Tibial artery (tissue), 4 donors: Measurements from ENCODE around the gene COX6B2.

Experiments used
- DNase-seq, 2 donors: peaks; one replicate each; pipeline ENCODE4 v3.0.0-alpha.2; 2019
- H3K27ac ChIP-seq, 2 donors: fragments of 200-600 bp; sonication (generic) in 1 of 2; 1 replicate in 1 of 2; 2 replicates in 1 of 2; pipeline ENCODE4 v1.5.1; 2018 to 2019; ENCODE audit warnings: mild to moderate bottlenecking in 1 of 2
- H3K27me3 ChIP-seq, 2 donors: fragments of 200-600 bp; sonication (generic) in 1 of 2; one replicate each; pipeline versions ENCODE4 v1.5.1 to v1.6.0; 2016 to 2019
- H3K36me3 ChIP-seq, 3 donors: fragments of 200-600 bp; sonication (generic) in 2 of 3; one replicate each; pipeline ENCODE4 v1.5.1; 2016 to 2019; ENCODE audit warnings: mild to moderate bottlenecking in 2 of 3
- H3K4me1 ChIP-seq, 4 donors: fragments of 200-600 bp; sonication (generic) in 2 of 4; 1 replicate in 3 of 4; 2 replicates in 1 of 4; pipeline ENCODE4 v1.5.1; 2016 to 2019
- H3K4me3 ChIP-seq, 2 donors: fragments of 200-600 bp; sonication (generic) in 1 of 2; 1 replicate in 1 of 2; 2 replicates in 1 of 2; pipeline ENCODE4 v1.5.1; 2018 to 2019; ENCODE audit warnings: mild to moderate bottlenecking in 2 of 2
- H3K9me3 ChIP-seq, 3 donors: fragments of 200-600 bp; sonication (generic) in 1 of 3; one replicate each; pipeline ENCODE4 v1.5.1; 2016 to 2019
- CTCF ChIP-seq, 2 experiments: fragments of 200-600 bp in 1 of 2; fragments of 450-650 bp in 1 of 2; IDR thresholded peaks; one replicate each; pipeline ENCODE4 v1.5.1; 2017 to 2019; ENCODE audit warnings: antibody characterized with exemption in 2 of 2, mild to moderate bottlenecking in 1 of 2, moderate library complexity in 1 of 2
- intact Hi-C: fragments of 100-400 bp; cut with DNase I; formaldehyde crosslinking; loops from one replicate; pipeline ENCODE4 v1.15.0; 2023; ENCODE audit warnings: low total_unique reads

The COX6B2 gene

GRCh38 chr19:55355213-55355821, 798 bp upstream of the COX6B2 start:
- Histone ChIP-seq H3K4me1 (peaks cover 0 to 22% (median 18%) of the 10 kb centered on the region in 4 donors), H3K4me3 (no peak overlapping the region), H3K36me3 (no peaks in the 10 kb centered on the region), H3K27ac (no peak overlapping the region), H3K9me3 (no peaks in the 10 kb centered on the region), H3K27me3 (peaks cover 12 to 90% of the 10 kb centered on the region in 2 donors)
- TF ChIP-seq CTCF (IDR thresholded peaks at IDR 0.05) = no peak
- DNase-seq = no peak
- intact Hi-C loops = no loop called here

- Histone ChIP-seq H3K27me3 (peaks cover 12 to 89% of the 10 kb centered on the region in 2 donors), H3K4me1 (peaks cover 0 to 22% (median 18%) of the 10 kb centered on the region in 4 donors), H3K9me3 (no peaks in the 10 kb centered on the region), H3K4me3 (peak overlapping the region; percentile 22 to 47), H3K36me3 (no peaks in the 10 kb centered on the region), H3K27ac (no peak overlapping the region)
- intact Hi-C loops = no loop called here
- DNase-seq = peak in 1 of 2 donors; percentile 40
- no peak for TF ChIP-seq CTCF (IDR thresholded peaks at IDR 0.05)
These were observed 469 bp downstream of the COX6B2 start for GRCh38 chr19:55353803-55354697.

- no peak overlapping the region for H3K27ac ChIP-seq
- H3K9me3 ChIP-seq = no peaks in the 10 kb centered on the region
- peak overlapping the region; percentile 22 to 47 for H3K4me3 ChIP-seq
- H3K27me3 ChIP-seq = peaks cover 12 to 85% of the 10 kb centered on the region in 2 donors
- DNase-seq = no peak
- intact Hi-C loops = no loop called here
- H3K36me3 ChIP-seq = no peaks in the 10 kb centered on the region
- TF ChIP-seq CTCF (IDR thresholded peaks at IDR 0.05) = no peak
- peaks cover 0 to 22% (median 18%) of the 10 kb centered on the region in 4 donors for H3K4me1 ChIP-seq
These were observed 1.1 kb downstream of the COX6B2 start for GRCh38 chr19:55353356-55353802.

- no peak for TF ChIP-seq CTCF (IDR thresholded peaks at IDR 0.05)
- Histone ChIP-seq H3K36me3 (peaks cover 0 to 4% (median 0%) of the 10 kb centered on the region in 3 donors), H3K4me1 (peaks cover 0 to 22% (median 18%) of the 10 kb centered on the region in 4 donors), H3K27ac (no peak overlapping the region), H3K27me3 (peaks cover 12 to 82% of the 10 kb centered on the region in 2 donors), H3K9me3 (no peaks in the 10 kb centered on the region), H3K4me3 (no peak overlapping the region)
- no peak for DNase-seq
- intact Hi-C loops = no loop called here
These were observed 1.9 kb downstream of the COX6B2 start for GRCh38 chr19:55352549-55353145.

- peaks cover 0 to 22% (median 18%) of the 10 kb centered on the region in 4 donors for H3K4me1 ChIP-seq
- H3K9me3 ChIP-seq = no peaks in the 10 kb centered on the region
- peaks cover 12 to 81% of the 10 kb centered on the region in 2 donors for H3K27me3 ChIP-seq
- H3K4me3 ChIP-seq = no peak overlapping the region
- TF ChIP-seq CTCF (IDR thresholded peaks at IDR 0.05) = no peak
- no peak for DNase-seq
- peaks cover 0 to 10% (median 1%) of the 10 kb centered on the region in 3 donors for H3K36me3 ChIP-seq
- intact Hi-C loops = no loop called here
- H3K27ac ChIP-seq = no peak overlapping the region
These were observed 2.5 kb downstream of the COX6B2 start for GRCh38 chr19:55352040-55352439.
